Vagina (tissue), 2 donors: ENCODE measurements around the gene FSTL5.

ENCODE experiments used
- CTCF ChIP-seq, 3 experiments: fragments of 450-650 bp in 2 of 3; fragments of 200-600 bp in 1 of 3; sonication (generic) in 1 of 3; IDR thresholded peaks; one replicate each; pipeline ENCODE4 v1.5.1; 2017 to 2019; ENCODE audit warnings: antibody characterized with exemption in 3 of 3, mild to moderate bottlenecking in 2 of 3, moderate library complexity in 2 of 3
- POLR2A ChIP-seq, 2 donors: fragments of 450-650 bp; IDR thresholded peaks; one replicate each; pipeline ENCODE4 v1.6.1; 2017; ENCODE audit warnings: antibody characterized with exemption in 2 of 2, mild to moderate bottlenecking in 2 of 2, moderate library complexity in 2 of 2
- POLR2AphosphoS5 ChIP-seq, 2 donors: sonication (generic); formaldehyde crosslinking; IDR thresholded peaks; one replicate each; pipeline ENCODE4 v1.9.0; 2017; ENCODE audit warnings: antibody characterized with exemption in 2 of 2, mild to moderate bottlenecking in 2 of 2, low read depth in 1 of 2; ENCODE audit not compliant: insufficient read depth in 1 of 2

- TF ChIP-seq POLR2AphosphoS5 (IDR thresholded peaks at IDR 0.05; ENCODE audit: insufficient read depth in 1 of 2, low read depth in 1 of 2) (no peak), CTCF (IDR thresholded peaks at IDR 0.05) (no peak), POLR2A (IDR thresholded peaks at IDR 0.05) (no peak)
Measured at GRCh38 chr4:162117051-162117450, 46.7 kb downstream of the FSTL5 start.
